H1 (cell line): ENCODE measurements around the gene RB1. TPM values are rescaled to one million over a fixed set of nuclear protein-coding genes. Genes with fewer than 3 reads are reported as not detected.

ENCODE experiments used
- CTCF ChIA-PET: fragments of 300-600 bp; sonication (Branson Sonifier 250); formaldehyde crosslinking; loops from one replicate; lab custom pipeline; 2021; ENCODE audit not compliant: partially characterized antibody; lab: Charles Lee
- POLR2A ChIA-PET: fragments of 300-600 bp; sonication (Branson Sonifier 250); formaldehyde crosslinking; loops from one replicate; lab custom pipeline; 2021; ENCODE audit warnings: inconsistent platforms; ENCODE audit not compliant: partially characterized antibody; lab: Charles Lee
- DNase-seq, 2 experiments: peaks; one replicate each; pipeline versions ENCODE4 v3.0.0 to v3.0.0-alpha.2; 2010 to 2022; ENCODE audit warnings: low spot score in 2 of 2, low read depth in 1 of 2, mixed read lengths in 1 of 2
- FAIRE-seq: peaks from 2 replicates; lab custom pipeline; 2011; peaks lifted over from hg19 to GRCh38; lab: Jason Lieb, UNC
- H2AFZ ChIP-seq: 2 replicates; pipeline ENCODE4 v1.8.1; 2012; ENCODE audit warnings: low read length, inconsistent platforms
- H2AK5ac ChIP-seq: 2 replicates; pipeline ENCODE4 v1.6.1; 2013; ENCODE audit warnings: low read depth, low read length
- H2BK120ac ChIP-seq: replicated peaks from 2 replicates; pipeline ENCODE3; 2013; ENCODE audit warnings: low read depth, low read length, inconsistent platforms
- H2BK12ac ChIP-seq: 2 replicates; pipeline ENCODE4 v1.6.1; 2013; ENCODE audit warnings: low read depth, low read length
- H2BK15ac ChIP-seq: 2 replicates; pipeline ENCODE4 v1.6.1; 2013; ENCODE audit warnings: low read length
- H2BK20ac ChIP-seq: 2 replicates; pipeline ENCODE4 v1.6.1; 2013; ENCODE audit warnings: low read length
- H2BK5ac ChIP-seq: 2 replicates; pipeline ENCODE4 v1.6.1; 2013; ENCODE audit warnings: low read depth, low read length
- H3K14ac ChIP-seq: 2 replicates; pipeline ENCODE4 v1.6.1; 2013; ENCODE audit warnings: inconsistent platforms; ENCODE audit not compliant: insufficient read length
- H3K18ac ChIP-seq: 2 replicates; pipeline ENCODE4 v1.6.1; 2013; ENCODE audit warnings: low read length; ENCODE audit errors: extremely low read depth
- H3K23ac ChIP-seq: 2 replicates; pipeline ENCODE4 v1.6.1; 2013; ENCODE audit warnings: inconsistent platforms; ENCODE audit not compliant: insufficient read length
- H3K23me2 ChIP-seq: 2 replicates; pipeline ENCODE4 v1.6.1; 2013; ENCODE audit warnings: low read depth, low read length
- H3K27ac ChIP-seq: 2 replicates; pipeline ENCODE4 v1.6.1; 2011; ENCODE audit warnings: low read depth, low read length, inconsistent platforms
- H3K27me3 ChIP-seq, 4 experiments: replicated peaks in 1 of 4; 1 replicate in 1 of 4; 2 replicates in 3 of 4; pipeline versions ENCODE4 v1.6.1 to v1.8.1; 2011 to 2013; ENCODE audit warnings: low read length in 3 of 4, mild to moderate bottlenecking in 3 of 4, inconsistent platforms in 2 of 4, mixed read lengths in 2 of 4, moderate library complexity in 1 of 4; ENCODE audit not compliant: control insufficient read depth in 3 of 4, insufficient read depth in 3 of 4; ENCODE audit errors: extremely low read depth in 1 of 4
- H3K36me3 ChIP-seq, 4 experiments: 2 replicates each; pipeline versions ENCODE4 v1.6.1 to v1.8.1; 2011 to 2013; ENCODE audit warnings: mild to moderate bottlenecking in 4 of 4, low read length in 3 of 4, moderate library complexity in 2 of 4, control low read depth in 1 of 4, inconsistent platforms in 1 of 4; ENCODE audit not compliant: insufficient read depth in 4 of 4, control insufficient read depth in 2 of 4
- H3K4ac ChIP-seq: replicated peaks from 2 replicates; pipeline ENCODE3; 2013; ENCODE audit warnings: low read length, low read depth, mixed read lengths, inconsistent platforms; ENCODE audit not compliant: insufficient read length
- H3K4me1 ChIP-seq, 4 experiments: replicated peaks in 1 of 4; 1 replicate in 1 of 4; 2 replicates in 3 of 4; pipeline versions ENCODE4 v1.6.1 to v1.8.1; 2011 to 2013; ENCODE audit warnings: low read length in 3 of 4, inconsistent platforms in 2 of 4, mixed read lengths in 1 of 4; ENCODE audit not compliant: insufficient read depth in 4 of 4, control insufficient read depth in 3 of 4
- H3K4me2 ChIP-seq, 2 experiments: 2 replicates each; pipeline versions ENCODE4 v1.6.1 to v1.8.1; 2011 to 2013; ENCODE audit warnings: low read depth in 2 of 2, low read length in 2 of 2, control low read depth in 1 of 2, inconsistent platforms in 1 of 2, mild to moderate bottlenecking in 1 of 2; ENCODE audit not compliant: insufficient read depth in 1 of 2
- H3K4me3 ChIP-seq, 4 experiments: fragments of 200-600, 300-600 bp in 1 of 4; sonication (generic), shearing (Covaris generic), sonication (Bioruptor Twin) in 1 of 4; 2 replicates each; pipeline versions ENCODE4 v1.5.1 to v1.8.1; 2011 to 2016; ENCODE audit warnings: low read length in 4 of 4, low read depth in 3 of 4, control low read depth in 2 of 4, inconsistent platforms in 2 of 4, mild to moderate bottlenecking in 2 of 4, mixed read lengths in 1 of 4, moderate library complexity in 1 of 4; ENCODE audit not compliant: insufficient read depth in 2 of 4; ENCODE audit errors: extremely low read depth in 1 of 4
- H3K56ac ChIP-seq: replicated peaks from 2 replicates; pipeline ENCODE3; 2013; ENCODE audit warnings: low read depth, mild to moderate bottlenecking, mixed read lengths, low read length, inconsistent platforms; ENCODE audit not compliant: insufficient read length
- H3K79me1 ChIP-seq: 2 replicates; pipeline ENCODE4 v1.6.1; 2013; ENCODE audit warnings: low read depth, low read length, control low read depth
- H3K79me2 ChIP-seq, 2 experiments: 2 replicates each; pipeline versions ENCODE4 v1.6.1 to v1.8.1; 2012 to 2013; ENCODE audit warnings: low read length in 2 of 2, mild to moderate bottlenecking in 2 of 2, inconsistent platforms in 1 of 2; ENCODE audit not compliant: insufficient read depth in 2 of 2, control insufficient read depth in 1 of 2
- H3K9ac ChIP-seq, 4 experiments: replicated peaks in 1 of 4; 1 replicate in 1 of 4; 2 replicates in 3 of 4; pipeline versions ENCODE4 v1.6.1 to v1.8.1; 2011 to 2013; ENCODE audit warnings: low read depth in 3 of 4, low read length in 3 of 4, control low read depth in 2 of 4, mild to moderate bottlenecking in 2 of 4, moderate library complexity in 2 of 4, inconsistent platforms in 1 of 4; ENCODE audit errors: extremely low read depth in 1 of 4
- H3K9me3 ChIP-seq, 2 experiments: 2 replicates each; pipeline versions ENCODE4 v1.6.1 to v1.8.1; 2012 to 2013; ENCODE audit warnings: mild to moderate bottlenecking in 2 of 2, moderate library complexity in 2 of 2, control low read depth in 1 of 2, inconsistent platforms in 1 of 2, low read depth in 1 of 2, low read length in 1 of 2, mixed read lengths in 1 of 2; ENCODE audit not compliant: insufficient read depth in 2 of 2
- H4K20me1 ChIP-seq, 2 experiments: replicated peaks in 1 of 2; 2 replicates each; pipeline versions ENCODE3 to v1.8.1; 2011 to 2013; ENCODE audit warnings: inconsistent platforms in 2 of 2, low read length in 2 of 2, mild to moderate bottlenecking in 1 of 2; ENCODE audit not compliant: insufficient read depth in 2 of 2, control insufficient read depth in 1 of 2
- H4K5ac ChIP-seq: 2 replicates; pipeline ENCODE4 v1.6.1; 2013; ENCODE audit warnings: low read length, low read depth, mixed read lengths, inconsistent platforms; ENCODE audit not compliant: insufficient read length
- H4K8ac ChIP-seq: 2 replicates; pipeline ENCODE4 v1.8.0; 2013; ENCODE audit warnings: mild to moderate bottlenecking, moderate library complexity, low read length, inconsistent platforms; ENCODE audit not compliant: insufficient read depth; ENCODE audit errors: extremely low read depth
- H4K91ac ChIP-seq: replicated peaks from 2 replicates; pipeline ENCODE3; 2013; ENCODE audit warnings: low read length, mixed read lengths, inconsistent platforms; ENCODE audit not compliant: insufficient read length
- CBX5 ChIP-seq: fragments of 300-800, 300-1000 bp; sonication (generic); IDR thresholded peaks from 2 replicates; pipeline ENCODE4 v1.7.1; 2016; ENCODE audit warnings: antibody characterized with exemption, low read length, low read depth
- RXRA ChIP-seq: IDR thresholded peaks from 2 replicates; pipeline ENCODE4 v1.6.1; 2011; ENCODE audit warnings: low read depth, mild to moderate bottlenecking, low read length, moderate library complexity; ENCODE audit not compliant: insufficient read depth
- ZNF274 ChIP-seq: IDR thresholded peaks from 2 replicates; pipeline ENCODE4 v1.7.0; 2012; ENCODE audit warnings: low read length, borderline replicate concordance; ENCODE audit errors: extremely low read depth
- polyA plus RNA-seq, 7 experiments: library from polyadenylated mRNA; depleted of rRNA in 3 of 7; stranded (reverse) in 5 of 7; unstranded in 2 of 7; fragments of >200 nt in 5 of 7; fragments of 200-250 nt in 2 of 7; gene quantifications; 1 replicate in 5 of 7; 2 replicates in 1 of 7; 4 replicates in 1 of 7; pipeline versions ENCODE4 v1.2.1 to v1.2.3, GENCODE V29; 2011 to 2013; ENCODE audit warnings: missing spikeins in 2 of 7, mixed read lengths in 2 of 7
- total RNA-seq: library from RNA; stranded (reverse); fragmentation: NEBNext Ultra II Directional; extraction: Animal tissue kit (Norgen Biotek cat#: 25700); gene quantifications from 2 replicates; pipeline ENCODE4 v1.2.1, GENCODE V29; 2021

Gene RB1
- total and polyA plus RNA-seq, 2 of the 8 experiments (the other 6 are each of a cell fraction or from before 2014, with no cell fraction given) = 4.1 to 17.5 TPM

- no peaks in the 10 kb centered on the region for H3K27me3 ChIP-seq
- no peak overlapping the region for H2AK5ac ChIP-seq
- H3K79me1 ChIP-seq = no peaks in the 10 kb centered on the region
- H3K9me3 ChIP-seq = peaks cover 0 to 6% of the 10 kb centered on the region in 2 experiments; a peak in 1 of 4 replicates
- H2BK20ac ChIP-seq = no peak overlapping the region
- H3K56ac ChIP-seq = no peak overlapping the region
- no peak overlapping the region for H3K9ac ChIP-seq
- H2BK12ac ChIP-seq = no peak overlapping the region
- no peaks in the 10 kb centered on the region for H3K79me2 ChIP-seq
- H3K23ac ChIP-seq = no peak overlapping the region
- H2BK15ac ChIP-seq = no peak overlapping the region
- H4K8ac ChIP-seq = no peak overlapping the region
- POLR2A ChIA-PET = no interaction called here
- H3K14ac ChIP-seq = no peak overlapping the region
- H3K4me2 ChIP-seq = no peak overlapping the region
- no peak overlapping the region for H2AFZ ChIP-seq
- no peak overlapping the region for H2BK5ac ChIP-seq
- H2BK120ac ChIP-seq = no peak overlapping the region
- no peak for DNase-seq
- no peak overlapping the region for H3K4ac ChIP-seq
- TF ChIP-seq ZNF274 (no peak), RXRA (no peak), CBX5 (no peak)
- CTCF ChIA-PET = interaction anchor here (1.0 to 1.5 kb wide), 2 partner anchors 13 to 87 kb away, joined by 3 read pairs; no protein-coding TSS in a partner anchor
- H3K4me3 ChIP-seq = no peak overlapping the region
- H3K23me2 ChIP-seq = peaks cover 2% of the 10 kb centered on the region; the same call in 1 of the 2 replicates
- peaks cover 0 to 9% (median 3%) of the 10 kb centered on the region in 4 experiments; a peak in 3 of 8 replicates for H3K36me3 ChIP-seq
- no peak overlapping the region for H3K27ac ChIP-seq
- H4K91ac ChIP-seq = no peak overlapping the region
- no peak overlapping the region for H3K18ac ChIP-seq
- H3K4me1 ChIP-seq = peaks cover 0 to 3% (median 1%) of the 10 kb centered on the region in 4 experiments; a peak in 3 of 7 replicates
- FAIRE-seq = no peak
- H4K20me1 ChIP-seq = no peaks in the 10 kb centered on the region
- H4K5ac ChIP-seq = no peak overlapping the region
Measured at GRCh38 chr13:48491423-48492095, 188.0 kb downstream of the RB1 start.
